HG03066 (cell line): ENCODE results near the gene RAPGEF4.

Experiments used
- ATAC-seq: cut with Tn5 transposase; IDR thresholded peaks from one replicate; pipeline ENCODE4 v1.9.1; 2021; ENCODE audit warnings: low read depth; ENCODE audit not compliant: unreplicated experiment

RAPGEF4 gene

DNA sequence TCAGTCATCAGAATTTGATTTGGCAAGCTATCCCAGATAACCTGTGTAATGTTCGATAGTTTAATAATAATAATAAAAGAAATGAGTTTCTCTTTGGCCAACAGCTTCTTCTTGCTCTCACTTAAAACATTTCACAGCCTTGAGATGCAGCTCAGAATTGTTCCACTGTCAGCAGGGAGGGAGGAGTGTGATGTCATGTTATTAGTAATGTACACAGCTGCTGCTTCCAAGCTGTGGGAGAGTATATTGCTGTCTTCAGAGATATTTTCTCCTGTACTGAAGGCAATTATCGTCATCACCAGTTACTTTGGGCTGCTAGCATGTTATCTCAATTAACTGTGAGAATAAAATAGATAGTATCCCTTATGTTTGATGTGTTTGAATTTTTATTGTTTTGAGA lies 193.1 kb downstream of the RAPGEF4 start:
- no peak for ATAC-seq

DNA sequence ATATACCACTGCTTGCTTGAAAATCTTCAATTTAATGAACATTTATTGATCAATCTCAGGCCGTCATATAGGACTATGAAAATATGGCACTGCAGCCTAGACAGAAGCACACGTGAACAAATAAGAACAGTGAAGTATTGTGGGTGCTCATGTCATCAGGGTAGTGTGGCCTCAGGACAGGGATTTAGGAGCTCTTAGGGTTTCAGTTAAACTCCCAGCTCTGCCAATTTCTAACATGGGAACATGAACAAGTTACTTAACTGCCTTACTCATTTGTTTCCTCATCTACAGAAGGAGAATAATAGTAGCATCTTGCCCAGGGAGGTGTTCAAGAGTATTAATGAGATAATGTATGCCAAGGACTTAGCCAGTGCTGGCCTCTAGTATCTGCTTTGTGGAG lies 194.0 kb downstream of the RAPGEF4 start:
- ATAC-seq: no peak

DNA sequence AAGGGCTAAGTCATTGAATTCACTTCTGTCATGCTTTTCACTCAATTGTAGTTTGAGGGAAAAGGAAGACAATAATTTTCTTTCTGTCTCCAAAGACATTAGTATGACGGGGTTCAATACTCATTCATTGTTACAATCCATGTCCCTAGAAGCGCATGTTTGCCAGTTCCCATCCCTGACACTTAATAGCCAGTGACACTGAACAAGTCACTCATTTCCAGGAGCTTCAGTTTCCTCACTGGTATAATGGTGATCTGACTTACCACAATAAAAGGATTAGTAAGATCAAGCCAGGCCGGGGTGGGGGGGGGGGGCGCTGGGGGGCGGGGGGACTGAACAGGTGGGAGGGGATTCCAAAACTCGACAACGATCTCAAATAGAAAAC lies 195.2 kb downstream of the RAPGEF4 start:
- ATAC-seq: no peak

DNA sequence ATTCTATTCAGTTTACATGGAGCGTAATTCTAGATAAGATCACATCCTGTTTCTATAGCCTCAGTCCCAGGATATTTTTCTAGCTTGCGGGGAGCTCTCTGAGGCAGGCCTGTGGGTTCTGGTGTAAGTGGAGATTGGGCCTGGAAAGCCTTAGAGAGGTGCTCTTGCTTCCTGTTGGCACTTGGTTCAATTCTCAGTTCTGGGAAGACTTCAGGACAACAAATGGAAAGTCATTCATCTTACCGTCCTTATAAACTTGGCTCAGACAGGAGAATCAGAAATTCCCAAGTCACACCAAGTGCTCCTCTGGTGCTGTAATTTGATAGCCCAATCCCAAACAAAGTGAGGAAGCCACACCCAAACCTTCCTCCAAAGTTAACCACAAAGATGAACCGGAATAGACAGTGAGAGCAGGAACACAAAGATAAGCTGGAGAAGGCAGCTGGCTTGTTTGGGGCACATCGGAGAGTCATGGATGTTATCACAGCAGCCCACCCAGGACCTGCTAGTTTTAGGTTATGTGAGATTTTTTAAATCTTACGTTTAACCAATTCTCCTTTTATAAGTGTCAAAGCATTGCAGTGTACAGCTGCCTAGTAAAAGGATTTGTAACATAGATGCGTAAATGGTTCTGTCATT lies 195.7 kb downstream of the RAPGEF4 start:
- ATAC-seq: no peak

DNA sequence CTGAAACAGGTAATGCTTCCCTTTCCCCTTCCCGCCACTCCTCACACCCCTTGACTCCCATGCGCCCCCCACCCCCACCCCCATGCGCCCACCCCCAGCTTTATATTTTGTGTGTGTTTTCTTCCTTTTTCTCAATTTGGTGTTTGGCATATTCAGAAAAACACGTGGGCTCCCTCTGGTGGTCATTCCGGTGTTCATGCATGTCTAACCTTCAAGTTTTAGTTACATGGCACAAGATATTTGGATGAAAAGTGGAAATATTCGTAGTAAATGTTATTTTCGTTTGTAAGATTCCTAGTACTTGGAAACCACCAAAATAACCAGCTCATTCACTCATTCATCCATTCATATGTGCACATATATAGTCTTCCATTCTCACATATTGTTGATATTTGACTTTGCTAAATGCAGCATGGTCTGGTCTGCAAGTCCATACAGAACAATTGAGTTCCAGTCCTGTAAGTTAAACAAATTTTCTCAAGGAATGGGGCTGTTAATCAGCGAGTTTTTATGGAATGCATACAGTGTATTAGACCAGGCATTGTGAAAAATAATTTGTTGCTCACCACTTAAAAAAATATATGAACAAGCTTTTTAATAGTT lies 196.4 kb downstream of the RAPGEF4 start:
- no peak for ATAC-seq

DNA sequence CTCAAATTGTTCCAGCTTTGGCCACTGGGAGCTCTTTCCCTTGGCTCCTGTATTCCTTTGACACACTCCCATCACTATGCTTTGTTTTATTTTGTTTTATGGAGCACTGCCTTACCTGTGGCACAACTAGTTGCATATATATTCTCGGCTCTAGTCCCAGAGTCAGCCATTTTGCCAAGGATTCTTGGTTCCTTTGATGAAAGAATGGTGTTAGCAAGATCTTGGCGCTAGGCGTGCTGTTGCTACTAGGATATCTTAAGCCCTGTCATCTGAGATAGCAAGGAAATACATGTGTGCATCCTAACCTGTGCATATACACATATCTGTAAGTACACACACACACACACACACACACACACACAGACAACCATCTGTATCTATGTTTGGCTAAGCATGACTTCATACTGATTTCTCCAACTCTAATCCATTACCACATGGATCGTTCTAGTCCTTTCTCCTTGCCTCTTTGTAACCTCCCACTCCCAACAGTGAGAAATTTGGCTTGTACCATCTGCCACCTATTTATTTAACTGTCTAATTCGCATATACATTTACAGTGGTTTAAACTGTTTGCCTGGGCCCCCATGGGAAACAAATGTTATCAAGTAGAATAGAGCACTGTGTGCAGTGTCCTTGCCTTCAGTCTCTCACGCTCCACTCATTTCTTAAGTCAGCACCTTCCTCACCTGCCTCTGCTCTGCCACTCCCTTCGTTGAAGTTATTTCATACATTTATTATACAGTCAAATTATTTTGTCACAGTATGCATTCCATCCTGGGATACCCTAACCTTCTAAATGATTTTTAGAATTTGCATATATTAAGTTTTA lies 202.5 kb downstream of the RAPGEF4 start:
- ATAC-seq: no peak

DNA sequence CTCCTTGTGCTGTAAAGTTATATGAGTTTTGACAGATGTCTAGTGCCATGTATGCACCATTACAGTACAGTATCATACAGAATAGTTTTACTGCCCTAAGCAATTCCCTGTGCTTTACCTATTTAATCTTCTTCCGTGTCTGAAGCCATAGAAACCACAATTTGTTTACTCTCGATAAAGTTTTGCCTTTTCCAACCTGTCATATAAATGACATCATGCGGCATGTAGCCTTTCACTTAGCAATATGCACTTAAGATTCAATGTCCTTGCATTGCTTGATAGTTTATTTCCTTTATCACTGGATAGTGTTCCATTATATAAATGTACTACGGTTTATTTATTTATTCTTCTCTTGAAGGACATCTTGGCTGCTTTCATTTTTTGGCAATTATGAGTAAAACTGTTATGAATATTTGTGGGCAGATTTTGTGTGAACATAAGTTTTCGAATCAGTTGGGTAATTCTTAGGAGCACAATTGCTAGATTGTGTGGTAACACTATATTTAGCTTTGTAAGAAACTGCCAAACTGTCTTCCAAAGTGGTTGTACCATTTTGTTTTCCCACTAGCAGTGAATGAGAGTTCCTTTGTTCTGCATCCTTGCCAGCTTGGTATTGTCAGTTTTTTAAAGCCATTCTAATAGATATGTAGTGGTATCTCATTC lies 203.2 kb downstream of the RAPGEF4 start:
- no peak for ATAC-seq

DNA sequence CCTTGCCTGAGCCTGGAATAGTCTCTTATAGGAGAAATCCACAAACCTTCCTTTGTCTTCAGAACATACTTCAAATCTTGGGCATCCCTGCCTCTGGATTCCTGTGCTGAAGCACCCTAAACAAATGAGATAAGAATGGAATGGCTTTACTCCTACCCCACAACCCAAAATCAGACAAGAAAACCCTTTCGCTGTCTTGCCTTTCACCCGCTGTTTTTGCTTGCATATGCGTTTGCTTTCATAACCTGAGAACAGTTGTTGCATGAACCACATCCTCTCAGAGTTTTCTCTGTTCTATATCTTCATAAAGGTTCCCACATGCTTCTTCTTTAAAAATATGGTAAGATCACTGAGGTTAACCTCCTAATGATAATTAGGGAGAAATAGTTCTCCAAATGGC lies 207.9 kb downstream of the RAPGEF4 start:
- no peak for ATAC-seq

DNA sequence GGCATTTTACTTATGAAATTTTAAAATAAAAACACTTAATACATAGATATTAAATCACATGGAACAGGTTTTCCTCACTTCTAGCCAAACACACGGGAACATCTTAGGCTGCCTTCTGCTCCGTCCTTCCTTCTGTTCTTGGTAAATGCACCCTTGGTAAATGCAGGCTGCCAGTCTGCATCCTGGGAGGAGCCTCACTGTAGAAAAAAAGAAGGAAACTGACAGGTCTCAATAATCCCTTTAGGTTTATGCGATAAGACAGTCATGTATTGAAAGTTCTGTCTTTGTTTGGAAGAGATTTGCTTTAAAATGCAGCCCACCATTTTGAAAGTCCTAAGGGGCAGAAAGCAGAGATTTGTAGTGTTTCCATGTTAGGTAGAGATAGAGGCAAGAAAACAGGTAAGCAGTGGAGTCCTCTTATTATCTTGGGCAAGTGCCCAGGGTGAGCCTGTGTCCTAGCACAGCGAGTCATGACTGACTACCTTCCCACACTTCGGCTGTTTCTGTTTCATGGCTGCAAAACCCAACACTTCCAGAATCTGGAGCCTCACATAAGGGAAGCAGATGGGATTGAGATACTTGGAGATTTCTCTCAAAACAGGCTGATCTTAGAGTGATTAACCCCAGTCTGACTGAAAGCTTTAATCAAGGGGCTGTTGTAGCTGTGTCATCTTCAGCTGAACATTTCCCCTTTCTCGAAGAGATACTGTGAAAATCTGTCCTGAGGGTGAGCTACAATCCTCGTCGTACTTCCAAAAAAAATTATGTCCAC lies 208.6 kb downstream of the RAPGEF4 start:
- ATAC-seq: no peak

DNA sequence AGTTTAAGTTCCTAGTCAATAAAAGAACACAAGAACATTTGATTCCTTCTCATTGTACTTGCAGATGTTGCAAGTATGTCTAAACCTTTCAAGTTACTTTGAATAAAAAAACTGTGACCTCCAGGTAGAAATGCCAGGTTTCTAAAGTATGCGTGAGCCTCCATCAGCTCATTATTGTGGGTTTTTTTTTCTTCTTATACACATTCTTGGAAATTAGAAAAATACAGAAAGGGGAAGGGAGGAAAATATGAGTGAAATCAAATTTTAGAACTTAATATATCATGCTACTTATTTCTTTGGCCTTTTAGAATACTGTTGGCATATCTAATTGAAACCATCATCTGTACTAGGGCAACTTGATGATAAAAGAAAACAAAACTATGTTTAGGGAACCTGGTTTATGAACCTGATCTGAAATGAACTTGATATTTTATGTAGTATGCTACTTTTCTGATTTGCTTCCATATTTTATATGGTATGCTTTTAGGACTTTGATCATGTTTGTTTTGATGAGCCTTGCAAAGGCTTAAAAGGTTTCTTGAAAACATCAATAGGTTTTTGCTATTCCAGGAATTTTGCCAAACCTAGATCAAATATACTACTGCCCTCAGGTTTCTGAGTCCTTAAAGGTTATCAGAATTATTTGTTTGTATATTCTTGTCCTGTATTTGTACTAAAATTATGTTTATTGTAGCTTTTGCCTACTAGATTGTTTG lies 209.3 kb downstream of the RAPGEF4 start:
- no peak for ATAC-seq

DNA sequence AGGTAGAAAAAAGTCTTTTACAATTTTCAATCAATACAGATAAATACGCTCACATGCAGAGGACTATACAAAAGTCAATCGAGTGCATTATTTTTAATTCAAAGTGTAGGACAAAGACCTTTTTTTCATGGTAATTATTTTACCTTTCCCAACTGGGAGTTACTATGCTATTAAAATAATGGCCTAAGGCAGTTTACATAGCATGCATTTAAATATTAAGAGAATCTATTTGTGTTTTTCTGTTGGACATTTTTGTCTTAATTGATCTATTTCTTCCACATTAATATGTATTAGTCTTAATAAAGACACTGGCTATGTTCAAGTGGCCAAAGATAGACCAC lies 209.8 kb downstream of the RAPGEF4 start:
- no peak for ATAC-seq

DNA sequence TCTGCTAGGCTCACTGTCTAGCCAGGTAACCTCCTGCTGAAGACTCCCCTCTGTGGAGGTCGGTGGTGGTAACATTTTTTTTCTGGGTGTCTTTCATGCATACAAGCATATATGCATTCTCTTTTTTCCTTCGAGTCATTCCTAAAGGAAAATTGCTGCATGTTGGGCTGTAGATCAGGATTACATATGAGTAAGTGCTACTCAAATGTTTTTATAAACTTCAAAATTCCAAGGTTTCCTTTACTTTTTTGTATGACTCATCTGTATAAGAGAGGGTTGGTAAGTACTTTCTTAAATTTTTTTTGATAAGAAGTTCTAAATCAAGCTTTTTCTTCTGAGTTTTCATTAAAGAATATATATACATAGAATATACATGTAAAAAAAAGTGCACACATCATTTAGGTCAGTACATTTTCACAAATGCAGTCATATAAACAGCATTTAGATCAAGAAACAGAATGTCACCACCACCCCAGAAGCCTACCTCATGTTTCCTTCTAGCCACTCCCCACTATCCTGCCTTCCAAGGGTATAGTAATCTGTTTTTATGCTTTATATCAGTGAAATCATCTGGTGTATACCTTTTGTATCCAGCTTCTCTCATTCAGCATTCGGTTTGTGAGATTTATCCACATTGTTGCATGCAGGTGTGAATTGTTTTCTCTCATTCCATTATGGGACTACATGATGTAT lies 212.0 kb downstream of the RAPGEF4 start:
- ATAC-seq: no peak

DNA sequence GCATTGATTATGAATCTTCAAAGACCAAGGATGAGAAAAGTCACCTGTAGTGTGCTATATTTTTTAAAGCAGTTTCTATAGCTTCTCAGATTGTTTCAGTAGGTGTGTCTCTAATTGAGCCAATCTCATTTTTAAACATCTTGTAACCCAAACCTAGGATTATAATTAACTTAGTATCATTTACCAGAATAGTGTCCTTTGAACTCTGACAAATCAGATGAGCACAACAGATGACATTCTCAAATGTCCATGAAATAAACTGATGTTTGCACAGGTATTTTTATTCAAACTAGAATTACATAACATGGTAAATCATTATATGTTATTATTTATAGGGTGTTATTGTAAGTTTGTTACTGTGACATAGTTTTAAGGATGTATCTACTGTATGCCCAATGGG lies 213.9 kb downstream of the RAPGEF4 start:
- no peak for ATAC-seq

DNA sequence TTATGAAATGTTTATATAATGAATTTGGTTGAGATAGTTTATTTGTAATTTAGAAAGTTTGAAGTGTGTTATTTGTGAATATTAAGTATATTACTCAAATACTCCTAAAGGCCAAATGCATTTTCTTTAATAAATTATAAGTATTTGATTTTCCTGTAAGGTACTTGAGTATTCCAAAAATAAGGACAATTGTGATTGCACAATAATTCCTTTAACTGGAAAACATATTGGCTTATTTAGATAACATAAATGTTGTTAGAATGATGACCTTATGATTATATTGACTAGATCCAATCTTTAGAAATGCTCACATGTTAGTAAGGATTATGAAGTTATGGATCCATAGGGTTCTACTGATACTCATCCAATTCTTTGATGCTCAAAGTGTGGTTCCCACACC lies 214.9 kb downstream of the RAPGEF4 start:
- ATAC-seq: no peak

DNA sequence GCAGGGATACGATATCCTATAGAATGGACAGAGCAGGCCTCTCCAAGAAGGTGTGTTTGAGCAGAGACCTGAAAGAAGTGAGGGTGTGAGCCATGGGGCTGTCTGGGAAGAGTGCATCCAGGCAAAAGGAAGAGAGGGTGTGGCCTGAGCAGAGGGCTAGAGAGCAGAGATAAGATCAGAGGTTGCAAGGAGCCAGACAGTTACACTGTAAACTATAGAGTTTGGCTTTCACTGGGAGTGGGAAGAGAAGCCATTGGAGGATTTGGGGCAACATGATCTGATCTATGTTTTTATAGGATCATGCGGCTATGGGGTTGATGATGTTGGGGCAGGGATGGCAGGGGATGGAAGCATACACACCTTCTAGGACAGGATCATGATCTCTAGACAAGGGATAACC lies 215.9 kb downstream of the RAPGEF4 start:
- ATAC-seq: no peak

DNA sequence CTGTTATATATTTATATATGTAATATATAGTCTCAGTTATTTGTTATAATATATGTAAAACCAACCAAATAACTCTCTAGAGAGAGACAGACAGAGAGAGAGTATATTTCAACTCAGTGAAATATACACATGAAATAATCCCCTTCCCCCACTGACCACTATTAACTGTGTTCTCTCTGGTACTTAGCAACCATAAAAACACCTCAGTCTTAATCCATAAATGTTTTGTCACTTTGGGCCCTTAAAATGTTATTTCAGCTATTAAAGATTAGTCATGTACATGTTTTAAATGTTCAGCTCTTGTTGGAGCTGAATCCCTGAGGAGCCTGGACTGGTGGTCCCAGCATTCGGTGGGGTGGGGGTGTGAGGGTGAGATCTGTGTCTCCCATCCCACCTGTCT lies 217.8 kb downstream of the RAPGEF4 start:
- ATAC-seq: no peak

DNA sequence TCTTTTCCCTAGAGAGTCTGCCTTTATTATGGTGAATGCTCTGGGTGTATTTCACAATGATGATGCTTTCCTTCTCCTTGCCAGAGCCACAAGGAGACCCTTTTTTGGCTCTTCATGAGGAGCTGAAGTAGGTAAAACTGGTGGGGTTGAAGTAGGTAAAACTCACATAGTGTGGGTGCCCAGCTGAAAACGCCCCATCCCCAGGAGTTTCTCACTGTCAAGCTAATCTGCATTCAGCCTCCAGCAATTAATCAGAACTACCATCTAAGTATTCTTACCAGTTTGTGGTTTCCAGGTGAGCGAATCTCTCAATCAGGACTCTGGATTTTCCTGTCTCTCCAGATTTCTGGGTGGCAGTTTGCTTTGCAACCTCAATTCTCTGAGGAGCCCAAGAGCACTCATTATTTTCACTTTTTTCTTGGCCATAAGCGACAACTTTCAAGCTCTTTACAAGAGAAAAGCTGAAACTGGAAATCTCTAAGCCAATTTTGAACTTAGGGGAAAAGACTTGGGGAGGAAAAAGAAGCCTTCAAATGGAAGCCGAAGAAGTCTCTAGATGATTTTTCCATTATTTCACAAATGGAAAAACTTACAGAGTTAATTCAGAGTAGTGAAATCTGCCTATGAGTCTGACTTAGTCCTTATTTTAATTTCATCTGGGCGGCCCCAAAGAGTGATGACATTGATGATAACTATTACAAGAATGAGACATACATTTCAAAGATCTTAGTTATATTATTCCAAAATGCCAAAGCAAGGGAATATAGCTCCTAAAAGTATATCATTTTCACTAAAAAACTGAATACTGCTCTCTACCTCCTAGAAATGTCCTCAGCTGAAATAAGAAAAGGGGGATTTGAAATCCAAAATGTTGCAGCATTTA lies 218.6 kb downstream of the RAPGEF4 start:
- ATAC-seq: no peak

DNA sequence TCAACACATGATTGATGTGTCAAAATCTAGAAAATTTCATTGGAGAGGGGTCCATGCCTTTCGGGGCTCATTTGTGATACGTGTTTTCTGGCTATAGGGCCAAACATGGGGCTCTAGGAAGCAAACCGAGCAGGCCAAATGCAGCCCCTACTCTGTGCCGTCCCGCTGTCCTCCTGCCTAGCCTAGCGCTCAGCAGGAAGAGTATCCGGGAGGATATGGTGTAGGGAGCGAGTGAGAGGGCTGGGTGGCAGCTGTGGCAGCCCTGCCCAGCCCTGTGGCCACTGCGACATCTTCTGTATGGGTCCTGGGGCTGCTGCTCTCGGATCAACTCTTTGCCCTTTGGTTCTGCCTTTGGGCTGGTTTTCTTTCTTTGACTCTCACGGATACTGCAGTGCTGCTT lies 219.9 kb downstream of the RAPGEF4 start:
- no peak for ATAC-seq

DNA sequence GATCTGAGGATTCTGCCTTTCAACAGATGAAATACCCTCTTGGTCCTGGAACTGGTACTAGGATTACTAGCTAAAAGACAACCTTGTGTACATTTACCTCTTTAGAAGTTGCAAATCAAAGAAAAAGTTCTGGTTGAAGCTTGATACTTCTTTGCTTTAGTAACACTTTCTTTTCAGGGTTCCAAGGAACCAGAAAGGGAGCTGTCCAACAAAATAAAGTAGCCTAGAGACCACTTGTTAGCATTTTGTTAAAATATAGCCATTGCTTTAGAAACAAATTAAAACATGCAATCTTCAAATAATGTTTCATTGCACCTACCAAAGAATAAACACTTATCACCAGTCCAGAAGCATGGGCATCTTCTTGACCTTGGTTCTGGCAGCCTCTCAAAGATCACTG lies 222.1 kb downstream of the RAPGEF4 start:
- no peak for ATAC-seq
